ENCODE results near the gene LTA4H. TPM values are rescaled to one million over a fixed set of nuclear protein-coding genes. Genes with fewer than 3 reads are reported as not detected.

LTA4H gene
- total RNA-seq, 1 donor from 2014 or later = 124 TPM

GRCh38 chr12:96051756-96052485, 16.5 kb upstream of the LTA4H start:
- ChIA-PET CTCF (no interaction called here), POLR2A (interaction anchor here (0.6 kb wide), 1 partner anchor 380 kb away, joined by 4 read pairs; no protein-coding TSS in a partner anchor)
- H3K27me3 Mint-ChIP-seq = no peaks in the 10 kb centered on the region
- no peak overlapping the region for H3K27ac Mint-ChIP-seq
- H3K4me3 Mint-ChIP-seq = no peak overlapping the region
- no peak for DNase-seq
- H3K36me3 Mint-ChIP-seq (ENCODE audit: low read depth) = no peaks in the 10 kb centered on the region
- TF ChIP-seq CTCF (IDR thresholded peaks at IDR 0.05) = no peak
- peaks cover 31% of the 10 kb centered on the region for H3K4me1 Mint-ChIP-seq
- intact Hi-C loops (cut with micrococcal nuclease) = no loop called here
- no peak for ATAC-seq (ENCODE audit: low read depth)
- peaks cover 9% of the 10 kb centered on the region for H3K9me3 Mint-ChIP-seq

GRCh38 chr12:96050139-96050538, 14.8 kb upstream of the LTA4H start:
- ATAC-seq (ENCODE audit: low read depth) = no peak
- intact Hi-C loops (cut with micrococcal nuclease) = no loop called here
- TF ChIP-seq CTCF (IDR thresholded peaks at IDR 0.05) = no peak
- peaks cover 6% of the 10 kb centered on the region for H3K9me3 Mint-ChIP-seq
- no peaks in the 10 kb centered on the region for H3K36me3 Mint-ChIP-seq (ENCODE audit: low read depth)
- H3K27me3 Mint-ChIP-seq = no peaks in the 10 kb centered on the region
- H3K4me3 Mint-ChIP-seq = no peak overlapping the region
- no peak for DNase-seq
- peaks cover 49% of the 10 kb centered on the region for H3K4me1 Mint-ChIP-seq
- no peak overlapping the region for H3K27ac Mint-ChIP-seq
- POLR2A ChIA-PET = no interaction called here
- CTCF ChIA-PET = no interaction called here

GRCh38 chr12:96049101-96049500, 13.7 kb upstream of the LTA4H start:
- no peak for TF ChIP-seq CTCF (IDR thresholded peaks at IDR 0.05)
- no peaks in the 10 kb centered on the region for H3K36me3 Mint-ChIP-seq (ENCODE audit: low read depth)
- H3K4me3 Mint-ChIP-seq = no peak overlapping the region
- ATAC-seq (ENCODE audit: low read depth) (no peak), DNase-seq (no peak)
- no peaks in the 10 kb centered on the region for H3K27me3 Mint-ChIP-seq
- ChIA-PET CTCF (no interaction called here), POLR2A (interaction anchor here (0.6 kb wide), 1 partner anchor 29 kb away, joined by 9 read pairs; no protein-coding TSS in a partner anchor)
- H3K27ac Mint-ChIP-seq = no peak overlapping the region
- intact Hi-C loops (cut with micrococcal nuclease) = no loop called here
- H3K4me1 Mint-ChIP-seq = peaks cover 59% of the 10 kb centered on the region
- H3K9me3 Mint-ChIP-seq = peaks cover 6% of the 10 kb centered on the region

- ChIA-PET POLR2A (interaction anchor here (0.6 to 1.8 kb wide), 2 partner anchors 13 to 29 kb away, joined by 4 to 9 read pairs; partner anchors contain the start of gene LTA4H), CTCF (no interaction called here)
- Mint-ChIP-seq H3K4me3 (peak overlapping the region; percentile 1), H3K36me3 (ENCODE audit: low read depth) (no peaks in the 10 kb centered on the region), H3K27me3 (no peaks in the 10 kb centered on the region), H3K27ac (peak overlapping the region; percentile 88), H3K9me3 (peaks cover 6% of the 10 kb centered on the region), H3K4me1 (peaks cover 64% of the 10 kb centered on the region)
- intact Hi-C loops (cut with micrococcal nuclease) = no loop called here
- ATAC-seq (ENCODE audit: low read depth) (no peak), DNase-seq (no peak)
- no peak for TF ChIP-seq CTCF (IDR thresholded peaks at IDR 0.05)
Observed at GRCh38 chr12:96048393-96048969, 13.1 kb upstream of the LTA4H start.

All from activated B cell treated with CpG ODN at 0.5 μM for 24 hours (primary cell).